NCI-H2171 (cell line): ENCODE results near the gene ERG28.
"Not testable (repeated sequence)": the region's sequence is repeated elsewhere in the genome, so short reads cannot be mapped to it uniquely, and the experiment has no call there.

Experiments used
- DNase-seq: peaks from one replicate; lab custom pipeline; 2025; lab: John Stamatoyannopoulos, UW

The ERG28 gene

DNA sequence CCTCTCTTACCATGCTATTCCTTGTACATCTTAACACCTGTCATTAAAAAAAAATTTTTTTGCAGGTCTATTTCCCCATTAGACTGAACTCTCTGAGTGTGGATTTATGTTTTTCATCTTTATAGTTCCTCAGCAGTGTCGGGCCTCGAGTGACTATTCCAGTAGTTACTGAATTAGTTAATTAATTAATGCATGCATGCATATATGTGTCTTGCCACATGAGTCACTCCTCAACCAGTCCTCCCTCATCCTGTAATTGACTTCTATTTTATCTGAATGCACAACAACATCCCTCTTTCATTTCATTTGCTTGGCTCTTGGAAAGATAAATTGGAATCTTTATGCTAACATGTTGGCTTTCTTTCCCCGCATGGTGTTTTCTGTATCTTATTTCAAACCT is 35.6 kb downstream of the ERG28 start:
- DNase-seq: no peak

DNA sequence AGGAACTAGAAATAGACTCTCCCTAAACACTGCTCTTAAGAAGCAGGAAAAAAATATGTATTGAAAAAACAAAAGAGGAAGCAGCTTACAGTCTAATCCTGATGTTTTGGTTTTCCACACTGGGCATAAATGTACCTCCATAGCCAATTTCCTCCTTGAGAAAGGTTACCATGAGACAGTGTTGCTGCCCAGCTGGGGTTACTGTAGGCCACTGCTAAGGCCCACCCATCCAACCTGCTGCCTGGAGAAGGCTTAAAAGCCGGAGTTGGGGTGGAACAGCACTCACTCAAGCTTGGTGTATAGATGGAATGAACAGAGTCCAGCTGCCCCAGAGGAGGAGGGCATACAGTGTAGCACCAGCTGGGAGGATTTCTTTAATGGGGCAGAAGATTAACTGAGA is 41.1 kb downstream of the ERG28 start:
- no peak for DNase-seq

- no peak for DNase-seq
Measured at GRCh38 chr14:75615200-75615599, 45.5 kb downstream of the ERG28 start.

- DNase-seq: no peak
Measured at GRCh38 chr14:75614179-75614578, 46.5 kb downstream of the ERG28 start.

- DNase-seq: no peak
Measured at GRCh38 chr14:75612157-75612556, 48.5 kb downstream of the ERG28 start.

- DNase-seq: no peak
Measured at GRCh38 chr14:75610834-75611233, 49.8 kb downstream of the ERG28 start.

- DNase-seq: no peak
Measured at GRCh38 chr14:75609606-75610475, 50.8 kb downstream of the ERG28 start.

DNA sequence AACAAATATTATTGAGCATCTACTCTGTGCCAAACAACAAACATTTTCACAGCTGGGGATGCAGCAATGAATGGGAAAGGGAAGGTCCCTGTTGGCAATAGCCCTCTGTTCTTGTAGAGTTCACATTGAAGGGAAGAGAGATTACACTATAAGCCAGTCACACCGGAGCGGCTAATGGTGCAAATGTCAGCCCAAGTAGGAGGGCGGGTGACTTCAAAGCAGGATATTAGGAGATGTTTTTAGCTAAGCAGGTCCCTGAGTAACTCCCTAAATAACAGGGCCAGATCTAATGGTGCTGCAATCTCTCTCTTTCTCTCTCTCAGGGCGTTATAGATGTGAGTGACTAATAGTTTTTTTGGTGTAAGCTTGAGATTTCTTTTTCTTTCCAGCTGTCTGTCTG is 51.6 kb downstream of the ERG28 start:
- DNase-seq: no peak

DNA sequence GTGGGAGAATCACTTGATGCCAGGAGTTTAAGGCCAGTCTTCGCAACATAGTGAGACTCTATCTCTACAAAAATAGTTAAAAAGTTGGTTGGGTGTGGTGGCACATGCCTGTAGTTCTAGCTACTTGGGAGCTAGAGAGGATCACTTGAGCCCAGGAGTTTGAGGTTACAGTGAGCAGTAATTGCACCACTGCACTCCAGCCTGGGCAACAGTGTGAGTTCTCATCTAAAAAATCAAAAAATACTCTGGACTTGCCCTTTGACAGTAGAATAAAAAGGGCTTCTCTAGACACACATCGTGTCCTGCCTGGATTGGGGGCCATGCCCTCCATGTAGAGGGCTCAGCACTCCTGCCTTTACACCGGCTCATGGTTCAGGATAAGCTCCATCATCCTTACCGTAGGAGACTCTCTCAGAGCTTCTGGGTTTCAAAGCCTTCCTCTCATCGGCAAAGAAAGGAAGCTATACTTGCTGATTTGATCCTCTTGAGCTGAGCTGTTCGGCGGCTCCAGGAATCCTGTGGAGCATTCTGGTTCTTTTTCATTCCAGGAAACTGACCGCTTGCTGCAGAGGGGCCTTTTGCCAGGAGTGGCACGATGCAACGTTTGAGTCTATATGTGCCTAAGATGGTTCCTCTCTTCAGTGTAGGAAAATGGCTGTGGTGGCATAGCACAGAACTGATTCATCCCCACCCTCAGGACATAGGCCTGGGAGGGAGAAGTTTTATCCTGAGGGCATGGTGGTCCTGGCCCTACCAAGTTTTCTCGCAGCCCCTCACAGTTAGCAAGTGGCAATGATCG is 52.6 kb downstream of the ERG28 start:
- DNase-seq: no peak

DNA sequence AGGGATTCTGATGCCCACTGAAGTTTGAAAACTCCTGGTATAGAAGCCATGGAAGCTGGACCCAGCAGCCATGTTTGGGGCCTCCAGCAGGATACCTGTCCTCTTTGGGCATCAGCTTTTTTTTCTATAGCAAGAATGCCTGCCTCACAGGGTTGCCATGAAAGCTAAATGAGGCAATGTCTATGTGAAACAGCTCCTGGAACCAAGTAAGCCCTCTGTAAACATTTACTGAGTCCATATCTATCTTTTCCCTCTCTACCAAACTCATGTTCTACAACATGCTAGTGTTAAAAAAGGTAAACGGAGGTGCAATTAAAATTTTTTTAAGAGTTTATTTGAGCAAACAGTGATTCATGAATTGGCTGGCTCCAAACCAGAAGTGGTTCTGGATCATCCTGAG is 53.6 kb downstream of the ERG28 start:
- no peak for DNase-seq

- no peak for DNase-seq
Measured at GRCh38 chr14:75605916-75606315, 54.8 kb downstream of the ERG28 start.

DNA sequence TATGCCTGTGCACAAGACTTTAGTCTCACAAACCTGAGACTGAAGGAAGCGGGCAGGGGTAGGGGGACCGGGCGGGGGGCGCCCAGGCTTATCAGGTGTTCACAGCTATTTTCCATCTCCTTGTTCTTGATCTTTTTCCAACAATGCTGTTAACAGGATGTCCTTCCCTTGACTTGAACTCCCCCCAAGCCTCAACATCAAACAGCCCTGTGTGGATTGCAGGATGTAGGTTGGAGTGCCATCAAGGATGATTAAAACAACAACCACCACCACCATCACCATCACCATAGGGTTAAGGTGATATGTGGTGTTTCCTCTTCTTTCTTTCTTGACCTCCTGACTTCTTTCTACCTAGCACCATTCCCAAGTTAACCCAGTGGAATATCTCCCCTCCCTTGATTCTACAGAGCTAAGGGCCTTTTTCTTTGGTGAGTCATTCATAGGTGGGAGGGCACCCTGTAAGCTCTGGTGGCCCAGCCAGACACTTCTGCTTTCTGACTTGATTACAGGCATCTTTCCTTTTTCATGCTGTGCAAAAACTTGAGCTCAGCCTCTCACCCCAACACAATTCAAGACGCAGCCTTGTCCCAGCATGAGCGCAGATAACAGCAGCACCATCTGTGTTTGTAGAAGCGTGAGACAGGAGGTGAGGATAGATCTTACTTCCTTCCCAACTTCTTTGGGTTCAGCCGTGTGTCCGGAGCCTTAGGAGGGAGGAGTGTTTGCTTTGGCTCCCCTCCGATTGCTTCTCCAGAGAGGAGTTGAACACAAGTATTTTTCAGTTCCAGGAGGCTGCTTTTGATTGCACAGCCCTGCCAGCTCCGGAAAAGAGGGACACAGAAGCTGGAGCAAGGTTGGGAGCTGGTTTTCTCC is 55.5 kb downstream of the ERG28 start:
- no peak for DNase-seq

DNA sequence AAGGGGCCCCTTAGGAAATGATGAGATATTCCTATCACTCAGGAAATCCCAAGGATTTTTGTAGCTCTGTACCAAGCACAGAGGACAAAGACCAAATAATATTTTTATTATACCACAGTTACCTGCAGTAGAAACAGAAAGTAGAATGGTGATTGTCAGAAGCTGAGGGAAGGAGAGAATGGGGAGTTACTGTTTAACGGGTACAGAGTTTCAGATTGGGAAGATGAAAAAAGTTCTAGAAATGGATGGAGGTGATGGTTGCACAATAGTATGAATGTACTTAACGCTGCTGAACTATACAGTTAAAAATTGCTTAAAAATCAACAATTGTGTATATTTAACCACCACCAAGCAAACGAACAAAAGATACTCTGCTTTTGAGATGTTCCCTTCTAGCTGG is 58.2 kb downstream of the ERG28 start:
- DNase-seq: no peak

- not testable (repeated sequence) for DNase-seq
Measured at GRCh38 chr14:75601061-75601460, 59.6 kb downstream of the ERG28 start.

DNA sequence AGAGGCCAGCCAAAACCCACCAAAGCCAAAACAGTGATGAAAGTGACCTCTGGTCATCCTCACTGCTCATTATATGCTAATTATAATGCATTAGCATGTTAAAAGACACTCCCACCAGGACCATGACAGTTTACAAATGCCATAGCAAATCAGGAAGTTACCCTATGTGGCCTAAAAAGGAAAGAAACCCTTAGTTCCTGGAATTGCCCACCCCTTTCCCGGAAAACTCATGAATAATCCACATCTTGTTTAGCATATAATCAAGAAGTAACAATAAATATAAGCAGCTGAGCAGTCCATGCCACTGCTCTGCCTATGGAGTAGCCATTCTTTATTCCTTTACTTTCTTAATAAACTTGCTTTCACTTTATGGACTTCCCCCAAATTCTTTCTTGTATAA is 60.6 kb downstream of the ERG28 start:
- not testable (repeated sequence) for DNase-seq
